K562 (cell line): Measurements from ENCODE around the gene H2BK1. TPM values are rescaled to one million over a fixed set of nuclear protein-coding genes. Genes with fewer than 3 reads are reported as not detected.

Experiments used
- ATAC-seq: fragments of 200-7000 bp; cut with Tn5 transposase; 3 replicates; pipeline ENCODE4 v1.9.1; 2020; ENCODE audit warnings: moderate library complexity
- Bru-seq: library from RNA; stranded (reverse); fragments of 400-500 nt; gene quantifications from one replicate; lab custom pipeline; 2021; lab: Mats Ljungman, UMichigan
- BruChase-seq, 2 experiments: library from RNA; stranded (reverse); fragments of 400-500 nt; gene quantifications; one replicate each; lab custom pipeline; 2021; lab: Mats Ljungman, UMichigan
- BruUV-seq: library from RNA; stranded (reverse); fragments of 400-500 nt; replicated peaks from 2 replicates; lab custom pipeline; 2021; lab: Mats Ljungman, UMichigan
- CTCF ChIA-PET: fragments of 300-600 bp; formaldehyde crosslinking; extraction: SDS; loops from one replicate; lab custom pipeline; 2021; ENCODE audit warnings: low intra/inter-chr PET ratio; lab: Yijun Ruan, JAX
- POLR2A ChIA-PET: fragments of 300-600, 350-650 bp; sonication (Branson Sonifier 250); formaldehyde crosslinking; extraction: SDS; loops from one replicate; lab custom pipeline; 2021; ENCODE audit warnings: antibody characterized with exemption, inconsistent platforms; lab: Yijun Ruan, JAX
- DNase-seq, 4 experiments: peaks; one replicate each; pipeline versions ENCODE4 v3.0.0 to v3.0.0-alpha.2; 2011 to 2018; ENCODE audit warnings: low spot score in 3 of 4, mixed read lengths in 3 of 4; ENCODE audit errors: extremely low read depth in 1 of 4
- FAIRE-seq: peaks from 2 replicates; lab custom pipeline; 2011; peaks lifted over from hg19 to GRCh38; lab: Jason Lieb, UNC
- H2AFZ ChIP-seq: 2 replicates; pipeline ENCODE4 v1.6.0; 2011; ENCODE audit warnings: low read depth, low read length, control low read depth, inconsistent platforms
- H3K27ac ChIP-seq: fragments of 200-600 bp; 3 replicates; pipeline ENCODE4 v1.8.0; 2011; ENCODE audit warnings: low read depth, mild to moderate bottlenecking, control low read depth, inconsistent platforms, low read length, moderate library complexity, mixed read lengths; ENCODE audit errors: extremely low read depth
- H3K27me3 ChIP-seq, 2 experiments: fragments of 300-600 bp in 1 of 2; 2 replicates in 1 of 2; 3 replicates in 1 of 2; pipeline versions ENCODE4 v1.6.0 to v1.8.0; 2011; ENCODE audit warnings: inconsistent platforms in 2 of 2, low read length in 2 of 2, mild to moderate bottlenecking in 1 of 2, mixed read lengths in 1 of 2, moderate library complexity in 1 of 2; ENCODE audit not compliant: control insufficient read depth in 2 of 2, insufficient read depth in 2 of 2
- H3K36me3 ChIP-seq: fragments of 300-600 bp; 3 replicates; pipeline ENCODE4 v1.8.0; 2011; ENCODE audit warnings: mild to moderate bottlenecking, low read length, inconsistent platforms; ENCODE audit not compliant: control insufficient read depth, insufficient read depth
- H3K4me1 ChIP-seq, 2 experiments: fragments of 200-600 bp in 1 of 2; replicated peaks in 1 of 2; 2 replicates in 1 of 2; 3 replicates in 1 of 2; pipeline versions ENCODE4 v1.5.1 to v1.8.0; 2011; ENCODE audit warnings: inconsistent platforms in 2 of 2, low read length in 2 of 2, mild to moderate bottlenecking in 1 of 2, mixed read lengths in 1 of 2, moderate library complexity in 1 of 2; ENCODE audit not compliant: control insufficient read depth in 2 of 2, insufficient read depth in 2 of 2
- H3K4me2 ChIP-seq: 2 replicates; pipeline ENCODE4 v1.6.1; 2011; ENCODE audit warnings: low read length, control low read depth, inconsistent platforms, mixed read lengths; ENCODE audit not compliant: insufficient read depth
- H3K4me3 ChIP-seq: fragments of 200-600 bp; sonication (generic), shearing (Covaris generic); 2 replicates; pipeline ENCODE4 v1.5.1; 2016; ENCODE audit warnings: control low read depth, inconsistent platforms
- H3K79me2 ChIP-seq: fragments of 200-600 bp; 3 replicates; pipeline ENCODE4 v1.8.0; 2011; ENCODE audit warnings: low read length, inconsistent platforms; ENCODE audit not compliant: control insufficient read depth, insufficient read depth
- H3K9ac ChIP-seq, 2 experiments: 2 replicates each; pipeline versions ENCODE4 v1.6.0 to v1.6.1; 2011; ENCODE audit warnings: low read depth in 2 of 2, low read length in 2 of 2, control low read depth in 1 of 2, inconsistent platforms in 1 of 2, mild to moderate bottlenecking in 1 of 2, mixed read lengths in 1 of 2; ENCODE audit not compliant: insufficient read depth in 1 of 2
- H3K9me1 ChIP-seq: one replicate; pipeline ENCODE4 v1.6.0; 2011; ENCODE audit warnings: inconsistent platforms, mild to moderate bottlenecking, low read length, moderate library complexity; ENCODE audit not compliant: control insufficient read depth, insufficient read depth
- H3K9me3 ChIP-seq: replicated peaks from 2 replicates; pipeline ENCODE4 v1.5.1; 2011; ENCODE audit warnings: low read depth, low read length, inconsistent platforms; ENCODE audit not compliant: control insufficient read depth, insufficient read depth
- H4K20me1 ChIP-seq: replicated peaks from 2 replicates; pipeline ENCODE4 v1.6.1; 2011; ENCODE audit warnings: low read length, inconsistent platforms, mixed read lengths; ENCODE audit not compliant: control insufficient read depth, insufficient read depth
- FOXJ3 ChIP-seq: sonication (generic); formaldehyde crosslinking; IDR thresholded peaks from 2 replicates; pipeline ENCODE4 v1.4.0; 2020; ENCODE audit warnings: mild to moderate bottlenecking, missing genetic modification reagents
- POLR2AphosphoS2 ChIP-seq: IDR thresholded peaks from 2 replicates; pipeline ENCODE4 v1.6.1; 2012; ENCODE audit warnings: low read length, improper control_type of control experiment
- POLR2G ChIP-seq: fragments of 200-400 bp; formaldehyde crosslinking; IDR thresholded peaks from 2 replicates; pipeline ENCODE4 v1.6.1; 2017; ENCODE audit warnings: low read depth, mild to moderate bottlenecking, antibody characterized with exemption, low read length, moderate library complexity
- ZNF740 ChIP-seq, 3 experiments: fragments of 200-800 bp in 1 of 3; sonication (Bioruptor generic) in 1 of 3; sonication (generic) in 1 of 3; formaldehyde crosslinking in 1 of 3; IDR thresholded peaks; 2 replicates each; pipeline versions ENCODE4 v1.6.1 to v1.8.0; 2016 to 2022; ENCODE audit warnings: mild to moderate bottlenecking in 2 of 3, missing compliant biosample characterization in 2 of 3, missing genetic modification characterization in 2 of 3, missing genetic modification reagents in 1 of 3
- WGBS: fragments of 100-300 bp; shearing (Covaris generic); methylation state at CpG from one replicate; pipeline ENCODE4 v1.1.6; 2016; ENCODE audit warnings: low coverage, mixed read lengths; ENCODE audit not compliant: insufficient coverage; ENCODE audit errors: missing lambda C conversion rate; 5-methylcytosine and 5-hydroxymethylcytosine counted together
- in situ Hi-C: fragments of 300-500 bp; cut with MboI; formaldehyde crosslinking; loops from 4 replicates; pipeline ENCODE4 v1.15.0; 2018; ENCODE audit warnings: inconsistent platforms, mixed read lengths
- intact Hi-C: fragments of 100-400 bp; cut with micrococcal nuclease; formaldehyde crosslinking; loops from 2 replicates; pipeline ENCODE4 v1.14.2; 2022
- long read RNA-seq, 3 experiments: library from polyadenylated mRNA in 2 of 3; library from RNA in 1 of 3; unstranded in 2 of 3; stranded (forward) in 1 of 3; transcript quantifications; one replicate each; pipeline ENCODE4 v2.0.0, GENCODE V29; 2019 to 2022
- polyA minus RNA-seq, 3 experiments: library from RNA; depleted of rRNA, polyadenylated mRNA; stranded (reverse); fragments of >200 nt; gene quantifications; 2 replicates each; pipeline ENCODE4 v1.2.3, GENCODE V29; 2011
- polyA plus RNA-seq, 8 experiments: library from polyadenylated mRNA; depleted of rRNA in 4 of 8; stranded (reverse) in 5 of 8; unstranded in 3 of 8; fragments of >200 nt; fragmentation: Nextera tagmentation in 2 of 8; fragmentation: Illumina TruSeq in 1 of 8; extraction: Ambion mirVana in 2 of 8; extraction: Trizol in 1 of 8; gene quantifications; 2 replicates each; pipeline versions ENCODE4 v1.2.1 to v1.2.3, GENCODE V29; 2011 to 2014; ENCODE audit warnings: inconsistent platforms in 1 of 8, missing spikeins in 1 of 8
- total RNA-seq, 7 experiments: library from RNA; depleted of rRNA in 6 of 7; stranded (reverse); fragments of >200 nt in 6 of 7; fragmentation: Illumina TruSeq in 2 of 7; extraction: Trizol in 2 of 7; gene quantifications; 2 replicates each; pipeline versions ENCODE4 v1.2.1 to v1.2.3, GENCODE V29; 2011 to 2021; ENCODE audit warnings: low replicate concordance in 1 of 7

The H2BK1 gene
- total RNA-seq (2011; cell fraction: chromatin; rRNA removed; ENCODE audit: low replicate concordance) = 1.00 TPM in 1 of 2 replicates, not detected in the other
- 1.6 and 4.0 TPM in 2 replicates for total RNA-seq (2011; cell fraction: nucleolus; rRNA removed)
- total RNA-seq (2011; cell fraction: nucleoplasm; rRNA removed) = 1.2 TPM in 1 of 2 replicates, not detected in the other
- total RNA-seq (2014; rRNA removed) (not detected in 2 replicates), total RNA-seq (2014; rRNA removed; fragmentation: Illumina TruSeq; extraction: Trizol) (not detected in 2 replicates), total RNA-seq (2015; rRNA removed; fragmentation: Illumina TruSeq; extraction: Trizol) (not detected in 2 replicates), total RNA-seq (2021) (not detected in 2 replicates), polyA plus RNA-seq (2011; rRNA removed) (not detected in 2 replicates), polyA plus RNA-seq (2014; fragmentation: Illumina TruSeq; extraction: Trizol) (not detected in 2 replicates), polyA plus RNA-seq (2014; fragmentation: Nextera tagmentation; extraction: Ambion mirVana) (not detected), polyA plus RNA-seq (2014; rRNA removed) (not detected in 2 replicates), polyA minus RNA-seq (2011; rRNA and poly(A)+ RNA removed) (not detected in 2 replicates), Bru-seq, nascent RNA (percentile 45 among the genes with signal in this experiment), BruChase-seq, experiment 1, labeled RNA remaining after a 2-hour chase (percentile 51 among the genes with signal in this experiment), BruChase-seq, experiment 2, labeled RNA remaining after a 6-hour chase (percentile 49 among the genes with signal in this experiment)
- polyA plus RNA-seq (2011; cell fraction: cytosol; rRNA removed) = not detected in 2 replicates
- 0.53 TPM in 1 of 2 replicates, not detected in the other for polyA plus RNA-seq (2011; cell fraction: nucleus; rRNA removed)
- not detected in 2 replicates for polyA plus RNA-seq (2012)
- polyA minus RNA-seq (2011; cell fraction: cytosol; rRNA and poly(A)+ RNA removed) = not detected in 2 replicates
- not detected in 2 replicates for polyA minus RNA-seq (2011; cell fraction: nucleus; rRNA and poly(A)+ RNA removed)
- long read RNA-seq, experiment 1 = 0 reads
- long read RNA-seq, experiment 2 = 0 reads
- long read RNA-seq, experiment 3 = 0 reads

DNA sequence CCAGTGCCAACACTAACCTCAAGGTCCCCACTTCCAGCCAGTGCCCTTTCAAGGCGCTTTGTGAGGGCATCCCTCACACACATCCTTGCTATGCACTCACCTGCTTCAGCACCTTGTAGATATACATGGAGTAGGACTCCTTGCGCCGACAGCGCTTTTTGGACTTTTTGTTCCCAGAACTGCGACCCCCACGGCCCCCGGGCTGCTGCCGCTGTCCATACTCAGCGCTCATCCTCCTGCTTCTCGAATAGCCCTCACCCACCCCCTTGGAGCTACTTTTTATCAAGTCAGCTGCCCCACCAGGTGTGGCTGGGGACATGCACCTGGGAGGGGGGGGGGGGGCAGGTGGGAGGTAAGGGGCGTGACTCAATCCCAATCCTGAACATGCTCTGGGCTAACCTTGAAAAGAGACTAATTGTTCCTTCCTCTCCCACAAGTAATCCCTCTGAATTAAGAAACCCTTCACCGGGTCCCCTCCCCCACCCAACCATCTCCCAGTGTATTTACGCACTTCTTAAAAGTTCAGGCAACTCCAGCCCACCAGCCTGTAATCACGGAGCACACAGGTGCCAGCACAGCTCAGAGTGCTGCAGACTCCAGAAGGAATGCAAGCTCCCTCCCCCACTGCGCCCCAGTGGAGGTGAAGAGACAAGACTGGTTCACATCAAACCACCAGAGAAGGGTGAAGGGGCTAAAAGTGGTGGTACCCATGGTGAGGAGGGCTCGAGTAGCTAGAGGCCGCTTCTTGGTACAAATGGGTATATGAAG, at the start of gene H2BK1:
H2BK1 (minus strand) TSS at position 402 of the 768 bp plus-strand sequence; CDS start at position 232, 170 bp downstream.
- CTCF ChIA-PET = no interaction called here
- Histone ChIP-seq H3K4me1 (peaks cover 10 to 15% of the 10 kb centered on the region in 2 experiments), H3K27ac (no peak within 1 kb of the TSS), H3K4me3 (no peak within 1 kb of the TSS), H4K20me1 (peaks cover 37% of the 10 kb centered on the region), H3K9me1 (no peaks in the 10 kb centered on the region), H3K27me3 (peaks cover 7 to 9% of the 10 kb centered on the region in 2 experiments; a peak in 4 of 5 replicates), H3K9me3 (no peaks in the 10 kb centered on the region), H2AFZ (no peak within 1 kb of the TSS), H3K36me3 (peaks cover 34% of the 10 kb centered on the region), H3K4me2 (no peak within 1 kb of the TSS), H3K9ac (no peak within 1 kb of the TSS), H3K79me2 (no peaks in the 10 kb centered on the region)
- POLR2A ChIA-PET = interaction anchor here (0.6 to 3.9 kb wide), 7 partner anchors 10 to 65 kb away, joined by 3 to 12 read pairs (median 6); partner anchors contain the start of genes ABCF2 and CHPF2
- 77% methylated on average over 17 of the region's 17 CpGs for WGBS
- no TSS peak for BruUV-seq
- FAIRE-seq (no peak), DNase-seq (no peak), ATAC-seq (no peak)
- intact Hi-C loops (no loop called here), in situ Hi-C loops (no loop called here)
- TF ChIP-seq POLR2AphosphoS2 = peak; percentile 30; the same call in 1 of the 2 replicates
- TF ChIP-seq POLR2G = 0 out of 2 replicates have a peak, but pooled peaks have one; percentile 33
- no peak for TF ChIP-seq ZNF740 (CRISPR knock-in tag; IDR thresholded peaks at IDR 0.05)
- TF ChIP-seq ZNF740 (tag; IDR thresholded peaks at IDR 0.05) = 0 out of 4 replicates have a peak, but pooled peaks of 1 of the 2 experiments have one; percentile 31
- no peak for TF ChIP-seq FOXJ3 (CRISPR knock-in tag)
